Ishikawa (cell line): ENCODE measurements around the gene LRP1-AS.

Source experiments
- CEBPB ChIP-seq: IDR thresholded peaks from 2 replicates; pipeline ENCODE4 v1.6.1; 2012
- CREB1 ChIP-seq: IDR thresholded peaks from 2 replicates; pipeline ENCODE4 v1.6.1; 2012; ENCODE audit warnings: low read depth
- EP300 ChIP-seq: IDR thresholded peaks from 2 replicates; pipeline ENCODE4 v1.6.1; 2012; ENCODE audit warnings: borderline replicate concordance
- RAD21 ChIP-seq: IDR thresholded peaks from 2 replicates; pipeline ENCODE4 v1.6.1; 2012; ENCODE audit warnings: low read depth
- TAF1 ChIP-seq: IDR thresholded peaks from 2 replicates; pipeline ENCODE4 v1.6.1; 2012; ENCODE audit warnings: low read depth, mild to moderate bottlenecking
- TCF12 ChIP-seq: IDR thresholded peaks from 2 replicates; pipeline ENCODE4 v1.6.1; 2012; ENCODE audit warnings: low read depth
- USF1 ChIP-seq: IDR thresholded peaks from 2 replicates; pipeline ENCODE4 v1.6.1; 2012
- YY1 ChIP-seq: IDR thresholded peaks from 2 replicates; pipeline ENCODE4 v1.6.1; 2012; ENCODE audit warnings: low read depth

DNA sequence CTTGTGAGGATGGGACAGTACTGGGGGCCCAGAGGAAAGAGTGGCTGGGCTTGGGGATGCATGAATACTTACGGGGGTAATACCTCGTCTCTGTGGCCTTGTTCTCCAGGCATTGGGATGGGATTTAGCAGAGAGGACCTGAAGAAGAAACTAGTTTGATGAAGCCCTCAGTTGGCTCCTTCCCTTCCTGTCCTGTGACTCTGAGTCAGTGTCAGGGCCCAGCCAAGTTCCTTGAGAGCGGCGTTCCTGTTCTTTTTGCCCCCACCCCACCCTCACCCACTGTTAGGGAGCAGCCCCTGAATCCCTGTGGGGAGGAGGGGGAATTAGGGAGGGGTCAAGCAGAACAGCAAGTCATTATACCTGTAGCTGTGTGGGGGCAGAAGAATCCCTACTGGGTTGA, 5.2 kb upstream of the LRP1-AS start:
- no peak for TF ChIP-seq TAF1
- TF ChIP-seq CEBPB = no peak
- no peak for TF ChIP-seq RAD21
- TF ChIP-seq USF1 = no peak
- no peak for TF ChIP-seq EP300
- no peak for TF ChIP-seq YY1
- no peak for TF ChIP-seq TCF12
- no peak for TF ChIP-seq CREB1
